BE2C (cell line): ENCODE data around the gene SEMA3F.

Experiments
- DNase-seq: peaks from one replicate; pipeline ENCODE4 v3.0.0-alpha.2; 2020
- H3K27me3 ChIP-seq: fragments of 250-450 bp; sonication (Bioruptor Pico); 2 replicates; pipeline ENCODE4 v1.5.1; 2020; ENCODE audit warnings: mild to moderate bottlenecking
- H3K36me3 ChIP-seq: fragments of 250-450 bp; sonication (Bioruptor Pico); 2 replicates; pipeline ENCODE4 v1.5.1; 2020; ENCODE audit warnings: mild to moderate bottlenecking
- H3K4me1 ChIP-seq: fragments of 250-450 bp; sonication (Bioruptor Pico); 2 replicates; pipeline ENCODE4 v1.5.1; 2020
- H3K4me3 ChIP-seq: 2 replicates; pipeline ENCODE4 v1.5.1; 2011; ENCODE audit warnings: low read depth, low read length
- H3K9me3 ChIP-seq: fragments of 250-450 bp; sonication (Bioruptor Pico); 2 replicates; pipeline ENCODE4 v1.5.1; 2020
- TF ChIP-seq, protein P1 (sequence below): IDR thresholded peaks from 2 replicates; pipeline ENCODE4 v1.5.1; 2012; ENCODE audit warnings: mild to moderate bottlenecking, low read depth, low read length

The SEMA3F gene

DNA sequence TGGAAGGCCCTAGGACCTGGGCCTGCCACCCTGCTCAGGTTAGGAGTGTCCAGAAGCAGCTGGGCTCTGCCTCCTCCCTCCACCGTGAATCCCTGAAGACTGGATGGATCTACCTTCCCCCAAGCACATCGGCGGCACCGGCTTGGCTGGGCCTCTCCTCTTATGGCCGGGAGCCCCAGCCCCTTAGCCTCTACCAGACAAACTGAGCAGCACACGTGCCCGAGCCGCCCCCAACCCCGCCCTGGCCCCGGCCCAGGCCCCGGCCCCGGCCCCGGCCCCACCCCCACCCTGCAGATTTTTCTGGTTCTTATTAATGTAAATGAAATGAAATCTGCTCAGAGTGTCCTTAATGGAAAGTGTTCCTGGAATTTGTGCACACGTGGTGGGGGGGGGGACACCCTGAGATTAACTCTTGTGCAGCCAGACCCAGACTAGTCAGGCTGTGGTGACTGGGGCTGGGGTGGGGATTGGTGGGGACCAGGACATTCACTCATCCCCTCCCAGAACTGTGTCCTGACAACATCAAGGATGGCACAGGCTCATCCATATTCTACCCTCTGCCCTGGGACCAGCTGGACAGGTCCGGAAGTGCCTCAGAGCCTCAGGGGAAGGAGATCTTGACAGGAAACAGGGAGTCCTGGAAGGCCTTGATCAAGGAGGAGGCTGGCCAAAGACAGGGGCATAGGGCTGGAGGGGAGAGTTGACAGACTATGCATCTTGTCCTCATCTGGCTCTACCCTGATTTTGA is 30.9 kb upstream of the SEMA3F start:
- DNase-seq, result peak; percentile 38
- TF ChIP-seq, protein P1, sequence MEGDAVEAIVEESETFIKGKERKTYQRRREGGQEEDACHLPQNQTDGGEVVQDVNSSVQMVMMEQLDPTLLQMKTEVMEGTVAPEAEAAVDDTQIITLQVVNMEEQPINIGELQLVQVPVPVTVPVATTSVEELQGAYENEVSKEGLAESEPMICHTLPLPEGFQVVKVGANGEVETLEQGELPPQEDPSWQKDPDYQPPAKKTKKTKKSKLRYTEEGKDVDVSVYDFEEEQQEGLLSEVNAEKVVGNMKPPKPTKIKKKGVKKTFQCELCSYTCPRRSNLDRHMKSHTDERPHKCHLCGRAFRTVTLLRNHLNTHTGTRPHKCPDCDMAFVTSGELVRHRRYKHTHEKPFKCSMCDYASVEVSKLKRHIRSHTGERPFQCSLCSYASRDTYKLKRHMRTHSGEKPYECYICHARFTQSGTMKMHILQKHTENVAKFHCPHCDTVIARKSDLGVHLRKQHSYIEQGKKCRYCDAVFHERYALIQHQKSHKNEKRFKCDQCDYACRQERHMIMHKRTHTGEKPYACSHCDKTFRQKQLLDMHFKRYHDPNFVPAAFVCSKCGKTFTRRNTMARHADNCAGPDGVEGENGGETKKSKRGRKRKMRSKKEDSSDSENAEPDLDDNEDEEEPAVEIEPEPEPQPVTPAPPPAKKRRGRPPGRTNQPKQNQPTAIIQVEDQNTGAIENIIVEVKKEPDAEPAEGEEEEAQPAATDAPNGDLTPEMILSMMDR, result no peak
- Histone ChIP-seq H3K4me3 (no peak overlapping the region), H3K27me3 (no peaks in the 10 kb centered on the region), H3K36me3 (no peaks in the 10 kb centered on the region; the same call in 1 of the 2 replicates), H3K4me1 (peaks cover 28% of the 10 kb centered on the region), H3K9me3 (no peaks in the 10 kb centered on the region)

GRCh38 chr3:50124800-50125178 is 30.3 kb upstream of the SEMA3F start:
- Histone ChIP-seq H3K36me3 (no peaks in the 10 kb centered on the region; the same call in 1 of the 2 replicates), H3K4me1 (peaks cover 28% of the 10 kb centered on the region), H3K4me3 (no peak overlapping the region; the same call in 1 of the 2 replicates), H3K9me3 (no peaks in the 10 kb centered on the region), H3K27me3 (no peaks in the 10 kb centered on the region)
- TF ChIP-seq, protein P1, result no peak
- DNase-seq, result peak; percentile 24

GRCh38 chr3:50125541-50126286 is 29.4 kb upstream of the SEMA3F start:
- H3K4me3 ChIP-seq, result no peak overlapping the region
- H3K9me3 ChIP-seq, result no peaks in the 10 kb centered on the region
- no peak for DNase-seq
- H3K27me3 ChIP-seq, result no peaks in the 10 kb centered on the region
- H3K36me3 ChIP-seq, result no peaks in the 10 kb centered on the region; the same call in 1 of the 2 replicates
- TF ChIP-seq, protein P1, result no peak
- H3K4me1 ChIP-seq, result peaks cover 28% of the 10 kb centered on the region

DNA sequence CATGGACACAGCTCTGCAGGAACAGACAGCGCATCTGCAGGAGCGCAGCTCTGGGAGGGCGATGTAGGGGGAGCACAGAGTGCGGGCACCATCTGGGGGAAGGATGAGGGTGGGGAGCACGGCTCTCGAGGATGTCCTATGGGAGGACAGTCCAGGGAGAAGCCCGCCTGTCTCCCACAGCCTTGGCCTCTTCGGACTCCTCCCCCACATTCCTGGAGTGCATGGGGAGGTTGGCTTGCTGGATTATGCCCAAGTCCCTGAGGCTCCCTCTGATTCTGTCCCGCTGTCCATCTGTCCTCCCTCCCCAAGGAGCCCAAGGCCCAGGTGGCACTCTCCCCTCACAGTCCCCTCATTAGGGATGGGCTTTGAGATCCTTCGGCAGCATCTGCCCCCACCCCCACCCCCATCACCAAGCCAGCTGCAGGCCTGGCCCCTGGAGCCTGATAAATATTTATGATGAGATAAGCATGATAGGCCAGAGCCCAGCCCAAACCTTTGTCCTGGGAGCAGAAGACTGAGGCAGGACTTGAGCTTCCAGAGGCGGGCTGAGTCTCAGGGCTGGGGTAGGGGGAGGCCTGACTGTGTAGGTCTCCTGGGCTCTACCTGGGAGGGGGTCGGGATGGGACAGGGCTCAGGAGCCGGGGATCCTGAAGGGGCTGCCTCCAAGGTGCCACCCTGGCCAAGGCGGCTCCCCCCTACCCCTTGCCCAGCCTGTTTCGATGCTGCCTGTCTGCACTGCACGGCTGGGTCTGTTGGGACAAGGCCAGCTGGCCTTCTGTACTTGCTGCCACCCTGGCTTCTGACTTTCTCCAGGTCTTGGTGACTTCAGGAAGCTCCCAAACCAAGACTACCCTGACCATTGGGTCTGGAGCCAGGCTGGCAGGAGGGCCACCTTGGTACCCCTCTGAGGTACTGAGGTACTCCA is 28.6 kb upstream of the SEMA3F start:
- TF ChIP-seq, protein P1, result no peak
- Histone ChIP-seq H3K4me3 (no peak overlapping the region), H3K4me1 (peaks cover 28% of the 10 kb centered on the region), H3K36me3 (no peaks in the 10 kb centered on the region), H3K9me3 (no peaks in the 10 kb centered on the region), H3K27me3 (no peaks in the 10 kb centered on the region)
- DNase-seq, result no peak

DNA sequence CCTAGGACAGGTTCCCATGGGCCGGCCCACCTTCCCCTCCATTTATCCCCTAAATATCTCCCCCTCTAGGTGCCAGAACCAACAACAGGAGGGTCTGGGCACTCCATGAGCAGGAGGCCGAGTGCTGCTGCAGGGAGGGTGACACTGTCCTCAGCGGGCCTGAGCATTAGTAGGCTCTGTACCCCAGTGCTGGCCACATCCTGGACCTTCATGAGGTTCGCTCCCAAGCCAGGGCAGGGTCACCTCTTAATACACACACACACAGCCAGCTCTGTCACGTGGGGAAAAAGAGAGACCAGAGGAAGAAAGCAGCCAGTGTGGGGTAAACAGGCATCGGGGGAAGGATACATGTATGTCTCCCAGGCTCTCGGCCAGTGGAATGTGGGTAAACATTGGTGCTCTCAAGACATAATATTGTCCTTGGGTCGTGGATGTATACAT is 27.9 kb upstream of the SEMA3F start:
- TF ChIP-seq, protein P1, result no peak
- Histone ChIP-seq H3K36me3 (no peaks in the 10 kb centered on the region), H3K27me3 (no peaks in the 10 kb centered on the region), H3K4me3 (no peak overlapping the region), H3K4me1 (peaks cover 28% of the 10 kb centered on the region), H3K9me3 (no peaks in the 10 kb centered on the region)
- no peak for DNase-seq
